Gastrocnemius medialis (tissue), 4 donors: ENCODE measurements around the gene ZBTB46. TPM values are rescaled to one million over a fixed set of nuclear protein-coding genes. Genes with fewer than 3 reads are reported as not detected.
"Not testable (repeated sequence)": the region's sequence is repeated elsewhere in the genome, so short reads cannot be mapped to it uniquely, and the experiment has no call there.

Experiments used
- ATAC-seq, 2 donors: fragments of 150-250 bp; one replicate each; pipeline ENCODE4 v1.9.1; 2016
- DNase-seq, 2 donors: peaks; one replicate each; pipeline ENCODE4 v3.0.0-alpha.2; 2019
- H3K27ac ChIP-seq, 4 donors: fragments of 200-600 bp; sonication (generic); 1 replicate in 1 of 4; 2 replicates in 3 of 4; pipeline ENCODE4 v1.5.1; 2016 to 2018; ENCODE audit warnings: mild to moderate bottlenecking in 2 of 4, moderate library complexity in 1 of 4
- H3K27me3 ChIP-seq, 3 donors: fragments of 200-600 bp; sonication (generic) in 2 of 3; 1 replicate in 1 of 3; 2 replicates in 2 of 3; pipeline versions ENCODE4 v1.5.1 to v1.6.0; 2016 to 2019; ENCODE audit warnings: mild to moderate bottlenecking in 1 of 3, moderate library complexity in 1 of 3
- H3K36me3 ChIP-seq, 2 donors: fragments of 200-600 bp; sonication (generic) in 1 of 2; one replicate each; pipeline ENCODE4 v1.5.1; 2017 to 2018
- H3K4me1 ChIP-seq, 2 donors: fragments of 200-600 bp; sonication (generic) in 1 of 2; one replicate each; pipeline ENCODE4 v1.5.1; 2016 to 2017; ENCODE audit warnings: mild to moderate bottlenecking in 2 of 2
- H3K4me3 ChIP-seq, 4 donors: fragments of 200-600 bp; sonication (generic) in 3 of 4; 1 replicate in 1 of 4; 2 replicates in 3 of 4; pipeline ENCODE4 v1.5.1; 2016 to 2019; ENCODE audit warnings: mild to moderate bottlenecking in 2 of 4
- H3K9me3 ChIP-seq, 3 donors: fragments of 200-600 bp; sonication (generic) in 2 of 3; 1 replicate in 1 of 3; 2 replicates in 2 of 3; pipeline ENCODE4 v1.5.1; 2016 to 2019
- POLR2A ChIP-seq, 2 donors: fragments of 450-650 bp; IDR thresholded peaks; one replicate each; pipeline ENCODE4 v1.6.1; 2017; ENCODE audit warnings: antibody characterized with exemption in 2 of 2, mild to moderate bottlenecking in 2 of 2, moderate library complexity in 2 of 2
- in situ Hi-C, 4 donors: fragments of 200-750 bp; cut with MboI; loops; one replicate each; pipeline versions ENCODE4 v1.15.0 to v1.8.0; 2017; ENCODE audit warnings: low sequenced_read_pairs in 4 of 4
- intact Hi-C: fragments of 100-400 bp; cut with DNase I; formaldehyde crosslinking; loops from one replicate; pipeline ENCODE4 v1.15.1; 2023; ENCODE audit warnings: low total_unique reads
- total RNA-seq, 4 donors: library from RNA; depleted of rRNA; stranded (reverse); fragments of >200 nt; gene quantifications; one replicate each; pipeline versions ENCODE4 v1.1.0 to v1.2.3, GENCODE V29; 2016
- TF ChIP-seq, protein P1 (sequence below), 5 experiments: fragments of 450-650 bp in 3 of 5; fragments of 200-600 bp in 2 of 5; sonication (generic) in 2 of 5; IDR thresholded peaks in 4 of 5; conservative IDR thresholded peaks in 1 of 5; 1 replicate in 4 of 5; 2 replicates in 1 of 5; pipeline ENCODE4 v1.5.1; 2016 to 2019; ENCODE audit warnings: antibody characterized with exemption in 5 of 5, mild to moderate bottlenecking in 3 of 5, moderate library complexity in 3 of 5

ZBTB46 gene
- total RNA-seq, 4 donors from 2014 or later: 4.3 to 7.1 (median 5.6) TPM

DNA sequence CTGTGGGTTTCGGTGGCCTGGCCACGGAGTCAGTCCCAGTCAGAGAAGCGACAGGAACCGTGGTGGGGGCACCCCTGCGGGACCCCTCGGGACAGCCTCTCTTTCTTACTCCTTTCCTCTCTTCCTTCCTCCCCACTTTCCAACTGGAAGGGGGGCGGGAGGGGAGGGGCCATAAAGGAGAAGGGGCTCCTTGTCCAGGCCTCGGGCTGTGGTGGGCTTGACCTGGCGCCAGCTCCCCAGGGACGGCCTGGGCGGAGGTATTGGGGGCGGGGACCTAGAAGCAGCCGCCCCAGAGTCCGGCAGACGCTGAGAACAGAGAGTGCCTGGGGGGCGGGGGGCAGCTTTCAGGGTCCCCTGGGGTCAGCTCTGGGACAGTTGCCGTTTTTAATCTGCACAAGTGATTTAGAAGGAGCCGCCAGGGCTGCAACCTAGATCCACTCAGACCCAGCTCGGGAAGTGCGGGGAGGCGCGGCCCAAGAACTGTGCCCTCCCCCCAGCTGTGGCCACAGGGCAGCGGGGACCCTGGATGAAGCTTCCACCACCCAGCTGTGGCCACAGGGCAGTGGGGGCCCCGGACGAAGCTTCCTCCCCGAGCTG is 23.8 kb upstream of the ZBTB46 start:
- peak overlapping the region in 3 of 4 donors; percentile 23 to 49 (median 42) for H3K4me3 ChIP-seq
- peak overlapping the region; percentile 70 to 84 (median 78) for H3K27ac ChIP-seq
- ATAC-seq (peak; percentile 18 to 27), DNase-seq (no peak)
- peaks cover 33 to 48% of the 10 kb centered on the region in 2 donors for H3K4me1 ChIP-seq
- in situ Hi-C loops (no loop called here), intact Hi-C loops (no loop called here)
- no peaks in the 10 kb centered on the region for H3K9me3 ChIP-seq
- TF ChIP-seq POLR2A (IDR thresholded peaks at IDR 0.05): no peak
- TF ChIP-seq, protein P1, sequence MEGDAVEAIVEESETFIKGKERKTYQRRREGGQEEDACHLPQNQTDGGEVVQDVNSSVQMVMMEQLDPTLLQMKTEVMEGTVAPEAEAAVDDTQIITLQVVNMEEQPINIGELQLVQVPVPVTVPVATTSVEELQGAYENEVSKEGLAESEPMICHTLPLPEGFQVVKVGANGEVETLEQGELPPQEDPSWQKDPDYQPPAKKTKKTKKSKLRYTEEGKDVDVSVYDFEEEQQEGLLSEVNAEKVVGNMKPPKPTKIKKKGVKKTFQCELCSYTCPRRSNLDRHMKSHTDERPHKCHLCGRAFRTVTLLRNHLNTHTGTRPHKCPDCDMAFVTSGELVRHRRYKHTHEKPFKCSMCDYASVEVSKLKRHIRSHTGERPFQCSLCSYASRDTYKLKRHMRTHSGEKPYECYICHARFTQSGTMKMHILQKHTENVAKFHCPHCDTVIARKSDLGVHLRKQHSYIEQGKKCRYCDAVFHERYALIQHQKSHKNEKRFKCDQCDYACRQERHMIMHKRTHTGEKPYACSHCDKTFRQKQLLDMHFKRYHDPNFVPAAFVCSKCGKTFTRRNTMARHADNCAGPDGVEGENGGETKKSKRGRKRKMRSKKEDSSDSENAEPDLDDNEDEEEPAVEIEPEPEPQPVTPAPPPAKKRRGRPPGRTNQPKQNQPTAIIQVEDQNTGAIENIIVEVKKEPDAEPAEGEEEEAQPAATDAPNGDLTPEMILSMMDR (IDR thresholded peaks at IDR 0.05 in 4 of 5, conservative IDR thresholded peaks at IDR 0.05 in 1 of 5): no peak
- H3K36me3 ChIP-seq: no peaks in the 10 kb centered on the region
- H3K27me3 ChIP-seq: peaks cover 9 to 37% (median 33%) of the 10 kb centered on the region in 3 donors

GRCh38 chr20:63854069-63854765 is 23.2 kb upstream of the ZBTB46 start:
- in situ Hi-C loops: no loop called here
- peaks cover 33 to 41% of the 10 kb centered on the region in 2 donors for H3K4me1 ChIP-seq
- H3K36me3 ChIP-seq: no peaks in the 10 kb centered on the region
- peaks cover 9 to 37% (median 33%) of the 10 kb centered on the region in 3 donors for H3K27me3 ChIP-seq
- ATAC-seq: peak; percentile 15 to 34
- TF ChIP-seq, protein P1 (IDR thresholded peaks at IDR 0.05 in 4 of 5, conservative IDR thresholded peaks at IDR 0.05 in 1 of 5): no peak
- TF ChIP-seq POLR2A (IDR thresholded peaks at IDR 0.05): no peak
- intact Hi-C loops: no loop called here
- peak overlapping the region in 3 of 4 donors; percentile 23 to 49 (median 42) for H3K4me3 ChIP-seq
- H3K27ac ChIP-seq: peak overlapping the region; percentile 70 to 84 (median 78)
- no peaks in the 10 kb centered on the region for H3K9me3 ChIP-seq
- DNase-seq: no peak

- in situ Hi-C loops: not testable (repeated sequence)
- Histone ChIP-seq H3K4me1 (peaks cover 33 to 36% of the 10 kb centered on the region in 2 donors), H3K27me3 (peaks cover 9 to 37% (median 33%) of the 10 kb centered on the region in 3 donors)
Measured at GRCh38 chr20:63853733-63854068, 22.6 kb upstream of the ZBTB46 start.

DNA sequence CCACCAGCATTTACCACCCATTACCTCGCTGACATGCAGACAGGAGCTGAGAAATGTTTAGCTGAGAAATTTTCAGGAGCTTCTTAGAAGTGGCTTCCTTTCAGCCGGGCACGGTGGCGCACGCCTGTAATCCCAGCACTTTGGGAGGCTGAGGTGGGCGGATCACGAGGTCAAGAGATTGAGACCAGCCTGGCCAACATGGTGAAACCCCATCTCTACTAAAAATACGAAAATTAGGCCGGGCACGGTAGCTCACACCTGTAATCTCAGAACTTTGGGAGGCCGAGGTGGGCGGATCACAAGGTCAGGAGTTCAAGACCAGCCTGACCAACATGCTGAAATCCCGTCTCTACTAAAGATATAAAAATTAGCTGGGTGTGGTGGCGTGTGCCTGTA is 20.5 kb upstream of the ZBTB46 start:
- H3K9me3 ChIP-seq, in situ Hi-C loops, H3K36me3 ChIP-seq, intact Hi-C loops, DNase-seq, ATAC-seq, H3K4me3 ChIP-seq: not testable (repeated sequence)
- H3K4me1 ChIP-seq: peaks cover 41 to 43% of the 10 kb centered on the region in 2 donors
- H3K27me3 ChIP-seq: peaks cover 9 to 33% (median 30%) of the 10 kb centered on the region in 3 donors
- H3K27ac ChIP-seq: peak overlapping the region in 1 of 4 donors; percentile 84

More at GRCh38 chr20:63853733-63854068, 22.6 kb upstream of the ZBTB46 start:
- H3K36me3 ChIP-seq, intact Hi-C loops, ATAC-seq, DNase-seq, H3K9me3 ChIP-seq, H3K4me3 ChIP-seq: not testable (repeated sequence)
- H3K27ac ChIP-seq: peak overlapping the region; percentile 70 to 84 (median 78)

- Histone ChIP-seq H3K4me1 (peaks cover 45 to 49% of the 10 kb centered on the region in 2 donors), H3K36me3 (no peaks in the 10 kb centered on the region), H3K9me3 (no peaks in the 10 kb centered on the region), H3K27me3 (peaks cover 6 to 27% (median 24%) of the 10 kb centered on the region in 3 donors), H3K4me3 (no peak overlapping the region), H3K27ac (no peak overlapping the region)
- TF ChIP-seq, protein P1 (IDR thresholded peaks at IDR 0.05 in 4 of 5, conservative IDR thresholded peaks at IDR 0.05 in 1 of 5): no peak
- no peak for TF ChIP-seq POLR2A (IDR thresholded peaks at IDR 0.05)
- ATAC-seq (no peak), DNase-seq (no peak)
- intact Hi-C loops: no loop called here
- in situ Hi-C loops: no loop called here
Measured at GRCh38 chr20:63850689-63851547, 19.9 kb upstream of the ZBTB46 start.
